Measurements from ENCODE around the gene ADAM12.
"Not testable (repeated sequence)": the region's sequence is repeated elsewhere in the genome, so short reads cannot be mapped to it uniquely, and the experiment has no call there.

Gene ADAM12

GRCh38 chr10:126255313-126255712 is 133.0 kb downstream of the ADAM12 start:
- H3K27me3 Mint-ChIP-seq = no peaks in the 10 kb centered on the region
- H3K36me3 Mint-ChIP-seq (ENCODE audit: insufficient read depth) = peaks cover 2% of the 10 kb centered on the region
- H3K4me1 Mint-ChIP-seq = no peaks in the 10 kb centered on the region
- peaks cover 29% of the 10 kb centered on the region for H3K9me3 Mint-ChIP-seq
- H3K27ac Mint-ChIP-seq (ENCODE audit: low read depth) = no peak overlapping the region
- DNase-seq (ENCODE audit: low spot score in 2 of 2) (no peak), ATAC-seq (replicated peaks; ENCODE audit: extremely low read depth, poor library complexity, severe bottlenecking) (no peak)
- no peak overlapping the region for H3K4me3 Mint-ChIP-seq

GRCh38 chr10:126253611-126253998 is 134.7 kb downstream of the ADAM12 start:
- Mint-ChIP-seq H3K9me3 (peaks cover 26% of the 10 kb centered on the region), H3K4me1 (no peaks in the 10 kb centered on the region), H3K27ac (ENCODE audit: low read depth) (no peak overlapping the region), H3K27me3 (no peaks in the 10 kb centered on the region), H3K36me3 (ENCODE audit: insufficient read depth) (peaks cover 2% of the 10 kb centered on the region), H3K4me3 (no peak overlapping the region)
- ATAC-seq (replicated peaks; ENCODE audit: extremely low read depth, poor library complexity, severe bottlenecking) (no peak), DNase-seq (ENCODE audit: low spot score in 2 of 2) (no peak)

GRCh38 chr10:126252884-126253610 is 135.2 kb downstream of the ADAM12 start:
- no peak for ATAC-seq (replicated peaks; ENCODE audit: extremely low read depth, poor library complexity, severe bottlenecking)
- H3K36me3 Mint-ChIP-seq (ENCODE audit: insufficient read depth) = peaks cover 2% of the 10 kb centered on the region
- H3K27me3 Mint-ChIP-seq = no peaks in the 10 kb centered on the region
- no peaks in the 10 kb centered on the region for H3K4me1 Mint-ChIP-seq
- no peak for DNase-seq (ENCODE audit: low spot score in 2 of 2)
- no peak overlapping the region for H3K4me3 Mint-ChIP-seq
- peaks cover 23% of the 10 kb centered on the region for H3K9me3 Mint-ChIP-seq
- no peak overlapping the region for H3K27ac Mint-ChIP-seq (ENCODE audit: low read depth)

- Mint-ChIP-seq H3K27me3 (no peaks in the 10 kb centered on the region), H3K9me3 (peaks cover 23% of the 10 kb centered on the region), H3K4me3 (no peak overlapping the region), H3K27ac (ENCODE audit: low read depth) (no peak overlapping the region), H3K36me3 (ENCODE audit: insufficient read depth) (peaks cover 2% of the 10 kb centered on the region), H3K4me1 (no peaks in the 10 kb centered on the region)
- DNase-seq (ENCODE audit: low spot score in 2 of 2) (no peak), ATAC-seq (replicated peaks; ENCODE audit: extremely low read depth, poor library complexity, severe bottlenecking) (no peak)
Measured at GRCh38 chr10:126251778-126252407, 136.4 kb downstream of the ADAM12 start.

- ATAC-seq (replicated peaks; ENCODE audit: extremely low read depth, poor library complexity, severe bottlenecking) (no peak), DNase-seq (ENCODE audit: low spot score in 2 of 2) (no peak)
- Mint-ChIP-seq H3K4me3 (no peak overlapping the region), H3K36me3 (ENCODE audit: insufficient read depth) (peaks cover 2% of the 10 kb centered on the region), H3K4me1 (no peaks in the 10 kb centered on the region), H3K27ac (ENCODE audit: low read depth) (no peak overlapping the region), H3K9me3 (peaks cover 23% of the 10 kb centered on the region), H3K27me3 (no peaks in the 10 kb centered on the region)
Measured at GRCh38 chr10:126250527-126251310, 137.6 kb downstream of the ADAM12 start.

GRCh38 chr10:126250045-126250444 is 138.2 kb downstream of the ADAM12 start:
- no peak overlapping the region for H3K27ac Mint-ChIP-seq (ENCODE audit: low read depth)
- peaks cover 18% of the 10 kb centered on the region for H3K9me3 Mint-ChIP-seq
- H3K4me1 Mint-ChIP-seq = no peaks in the 10 kb centered on the region
- ATAC-seq (replicated peaks; ENCODE audit: extremely low read depth, poor library complexity, severe bottlenecking) = no peak
- H3K4me3 Mint-ChIP-seq = no peak overlapping the region
- peaks cover 2% of the 10 kb centered on the region for H3K36me3 Mint-ChIP-seq (ENCODE audit: insufficient read depth)
- no peaks in the 10 kb centered on the region for H3K27me3 Mint-ChIP-seq
- DNase-seq (ENCODE audit: low spot score in 2 of 2) = no peak

GRCh38 chr10:126247446-126247975 is 140.8 kb downstream of the ADAM12 start:
- no peaks in the 10 kb centered on the region for H3K27me3 Mint-ChIP-seq
- no peak overlapping the region for H3K4me3 Mint-ChIP-seq
- no peak overlapping the region for H3K27ac Mint-ChIP-seq (ENCODE audit: low read depth)
- peaks cover 13% of the 10 kb centered on the region for H3K9me3 Mint-ChIP-seq
- no peaks in the 10 kb centered on the region for H3K4me1 Mint-ChIP-seq
- no peak for DNase-seq (ENCODE audit: low spot score in 2 of 2)
- H3K36me3 Mint-ChIP-seq (ENCODE audit: insufficient read depth) = peaks cover 2% of the 10 kb centered on the region
- no peak for ATAC-seq (replicated peaks; ENCODE audit: extremely low read depth, poor library complexity, severe bottlenecking)

GRCh38 chr10:126246396-126246795 is 141.9 kb downstream of the ADAM12 start:
- H3K4me3 Mint-ChIP-seq; DNase-seq (ENCODE audit: low spot score in 2 of 2); ATAC-seq (replicated peaks; ENCODE audit: extremely low read depth, poor library complexity, severe bottlenecking); H3K9me3 Mint-ChIP-seq; H3K4me1 Mint-ChIP-seq; H3K27me3 Mint-ChIP-seq; H3K27ac Mint-ChIP-seq (ENCODE audit: low read depth); H3K36me3 Mint-ChIP-seq (ENCODE audit: insufficient read depth): not testable (repeated sequence)

GRCh38 chr10:126245501-126245900 is 142.8 kb downstream of the ADAM12 start:
- no peak overlapping the region for H3K4me3 Mint-ChIP-seq
- no peaks in the 10 kb centered on the region for H3K4me1 Mint-ChIP-seq
- H3K36me3 Mint-ChIP-seq (ENCODE audit: insufficient read depth) = no peaks in the 10 kb centered on the region
- ATAC-seq (replicated peaks; ENCODE audit: extremely low read depth, poor library complexity, severe bottlenecking) (no peak), DNase-seq (ENCODE audit: low spot score in 2 of 2) (no peak)
- H3K27me3 Mint-ChIP-seq = no peaks in the 10 kb centered on the region
- H3K9me3 Mint-ChIP-seq = no peaks in the 10 kb centered on the region
- no peak overlapping the region for H3K27ac Mint-ChIP-seq (ENCODE audit: low read depth)

GRCh38 chr10:126243971-126244370 is 144.3 kb downstream of the ADAM12 start:
- Mint-ChIP-seq H3K4me1 (no peaks in the 10 kb centered on the region), H3K36me3 (ENCODE audit: insufficient read depth) (no peaks in the 10 kb centered on the region), H3K27me3 (no peaks in the 10 kb centered on the region), H3K9me3 (no peaks in the 10 kb centered on the region), H3K4me3 (no peak overlapping the region), H3K27ac (ENCODE audit: low read depth) (no peak overlapping the region)
- no peak for ATAC-seq (replicated peaks; ENCODE audit: extremely low read depth, poor library complexity, severe bottlenecking)
- no peak for DNase-seq (ENCODE audit: low spot score in 2 of 2)

GRCh38 chr10:126243306-126243705 is 145.0 kb downstream of the ADAM12 start:
- no peak overlapping the region for H3K4me3 Mint-ChIP-seq
- no peak overlapping the region for H3K27ac Mint-ChIP-seq (ENCODE audit: low read depth)
- no peaks in the 10 kb centered on the region for H3K4me1 Mint-ChIP-seq
- H3K27me3 Mint-ChIP-seq = no peaks in the 10 kb centered on the region
- ATAC-seq (replicated peaks; ENCODE audit: extremely low read depth, poor library complexity, severe bottlenecking) = no peak
- no peaks in the 10 kb centered on the region for H3K36me3 Mint-ChIP-seq (ENCODE audit: insufficient read depth)
- no peak for DNase-seq (ENCODE audit: low spot score in 2 of 2)
- H3K9me3 Mint-ChIP-seq = no peaks in the 10 kb centered on the region

GRCh38 chr10:126242397-126243260 is 145.6 kb downstream of the ADAM12 start:
- Mint-ChIP-seq H3K36me3 (ENCODE audit: insufficient read depth) (no peaks in the 10 kb centered on the region), H3K9me3 (no peaks in the 10 kb centered on the region), H3K4me3 (no peak overlapping the region), H3K27me3 (no peaks in the 10 kb centered on the region), H3K4me1 (no peaks in the 10 kb centered on the region), H3K27ac (ENCODE audit: low read depth) (no peak overlapping the region)
- ATAC-seq (replicated peaks; ENCODE audit: extremely low read depth, poor library complexity, severe bottlenecking) (no peak), DNase-seq (ENCODE audit: low spot score in 2 of 2) (no peak)

Measured in central memory CD8-positive, alpha-beta T cell (primary cell).